Activated T-cell treated with anti-CD3 and anti-CD28 coated beads, Interleukin-2, amount 50 U/mL, for 72 hours (primary cell): ENCODE data around the gene EBF3. TPM values are rescaled to one million over a fixed set of nuclear protein-coding genes. Genes with fewer than 3 reads are reported as not detected.

Experiments used
- ATAC-seq, 2 donors: fragments of 150-1000 bp; cut with Tn5 transposase; replicated peaks in 1 of 2; 2 replicates each; pipeline ENCODE4 v1.10.0; 2021; ENCODE audit warnings: moderate library complexity in 2 of 2, mild to moderate bottlenecking in 1 of 2
- DNase-seq, 2 donors: peaks; one replicate each; pipeline ENCODE4 v3.0.0; 2021 to 2022; ENCODE audit warnings: mixed read lengths in 1 of 2
- H3K27ac Mint-ChIP-seq: one replicate; pipeline ENCODE4 v1.8.0; 2022; ENCODE audit warnings: mild to moderate bottlenecking, moderate library complexity, mixed read lengths
- H3K27me3 Mint-ChIP-seq: one replicate; pipeline ENCODE4 v1.8.0; 2022; ENCODE audit warnings: low read depth, mixed read lengths
- H3K36me3 Mint-ChIP-seq, 2 donors: one replicate each; pipeline ENCODE4 v1.8.0; 2022; ENCODE audit warnings: mixed read lengths in 2 of 2, mild to moderate bottlenecking in 1 of 2; ENCODE audit not compliant: insufficient read depth in 2 of 2
- H3K4me1 Mint-ChIP-seq: one replicate; pipeline ENCODE4 v1.8.0; 2022; ENCODE audit warnings: low read depth, mixed read lengths
- H3K4me3 Mint-ChIP-seq, 2 donors: one replicate each; pipeline ENCODE4 v1.8.0; 2022; ENCODE audit warnings: mild to moderate bottlenecking in 2 of 2, mixed read lengths in 2 of 2, moderate library complexity in 2 of 2
- H3K9me3 Mint-ChIP-seq, 2 donors: one replicate each; pipeline ENCODE4 v1.8.0; 2022; ENCODE audit warnings: mixed read lengths in 2 of 2
- total RNA-seq, 2 donors: library from RNA; stranded (reverse); gene quantifications; one replicate each; pipeline ENCODE4 v1.2.3, GENCODE V29; 2022

The EBF3 gene
- total RNA-seq, 2 donors from 2014 or later = not detected

DNA sequence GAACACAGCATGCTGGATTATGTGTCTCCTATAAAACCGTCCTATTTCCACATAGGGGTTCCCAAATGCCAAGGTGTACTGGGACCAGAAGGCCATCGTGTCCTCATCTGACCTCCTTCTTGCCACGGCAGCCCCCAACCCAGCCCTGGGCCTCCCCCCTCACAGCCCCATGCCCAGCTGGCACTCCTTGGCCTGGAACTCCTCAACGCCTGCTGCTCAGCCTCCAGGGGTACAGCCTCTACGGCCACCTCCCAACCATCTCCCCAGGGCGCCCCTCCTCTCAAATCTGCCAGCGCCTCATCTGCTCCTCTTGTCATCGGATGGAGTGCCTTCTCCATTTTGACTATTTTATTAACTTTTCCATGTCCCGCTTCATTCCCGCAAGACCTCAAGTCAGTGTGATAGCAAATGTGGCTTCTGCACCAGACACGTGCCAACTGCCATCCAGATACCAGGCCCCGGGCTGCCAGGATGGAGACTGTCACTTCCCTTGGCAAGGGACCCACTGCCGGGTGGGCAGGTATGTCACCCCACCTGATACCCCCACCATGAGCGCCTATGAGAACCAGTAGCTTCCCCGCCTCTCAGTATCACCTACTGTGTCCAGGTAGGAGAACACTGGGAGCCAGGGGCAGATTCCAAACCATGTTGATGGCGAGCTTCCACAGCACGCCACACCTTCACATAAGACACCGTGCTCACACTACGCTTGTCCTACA, 106.7 kb downstream of the EBF3 start:
- H3K27ac Mint-ChIP-seq = no peak overlapping the region
- H3K4me3 Mint-ChIP-seq = no peak overlapping the region
- no peaks in the 10 kb centered on the region for H3K36me3 Mint-ChIP-seq
- peaks cover 9% of the 10 kb centered on the region for H3K27me3 Mint-ChIP-seq
- ATAC-seq = no peak
- H3K4me1 Mint-ChIP-seq = no peaks in the 10 kb centered on the region
- no peaks in the 10 kb centered on the region for H3K9me3 Mint-ChIP-seq
- no peak for DNase-seq

DNA sequence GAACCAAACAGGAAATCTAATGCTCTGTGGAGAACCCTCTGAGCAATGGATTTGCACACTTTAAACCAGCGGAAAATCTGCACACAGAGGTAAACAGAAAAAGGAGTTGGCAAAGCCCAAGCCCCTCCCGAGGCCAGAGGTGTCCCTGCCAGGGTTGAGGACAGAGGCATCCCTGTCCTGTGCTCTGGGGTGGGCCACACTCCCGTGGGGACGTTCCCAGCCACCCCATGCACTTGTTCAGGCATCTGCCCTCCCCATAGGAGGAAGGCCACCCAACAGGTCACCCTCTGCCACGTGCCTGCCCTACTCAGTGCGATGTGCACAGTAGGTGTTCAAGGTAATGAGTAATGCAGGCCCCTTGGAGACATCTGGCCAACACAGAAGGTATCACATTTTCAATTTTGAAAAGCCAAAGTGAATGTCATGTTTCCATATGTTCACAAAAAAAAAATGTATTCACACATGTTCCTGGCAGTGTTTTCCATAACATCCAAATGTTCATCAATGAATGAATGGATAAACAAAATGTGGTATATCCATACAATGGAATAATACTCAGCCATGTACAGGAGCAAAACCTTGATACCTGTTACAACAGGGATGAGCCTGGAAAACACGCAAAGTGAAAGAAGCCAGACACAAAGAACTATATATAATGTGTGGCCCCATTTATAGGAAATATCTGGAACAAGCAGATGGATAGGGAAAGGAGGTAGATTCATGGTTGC, 108.1 kb downstream of the EBF3 start:
- Mint-ChIP-seq H3K36me3 (no peaks in the 10 kb centered on the region), H3K27ac (no peak overlapping the region), H3K27me3 (peaks cover 9% of the 10 kb centered on the region), H3K4me3 (no peak overlapping the region), H3K9me3 (no peaks in the 10 kb centered on the region), H3K4me1 (no peaks in the 10 kb centered on the region)
- DNase-seq (no peak), ATAC-seq (no peak)

DNA sequence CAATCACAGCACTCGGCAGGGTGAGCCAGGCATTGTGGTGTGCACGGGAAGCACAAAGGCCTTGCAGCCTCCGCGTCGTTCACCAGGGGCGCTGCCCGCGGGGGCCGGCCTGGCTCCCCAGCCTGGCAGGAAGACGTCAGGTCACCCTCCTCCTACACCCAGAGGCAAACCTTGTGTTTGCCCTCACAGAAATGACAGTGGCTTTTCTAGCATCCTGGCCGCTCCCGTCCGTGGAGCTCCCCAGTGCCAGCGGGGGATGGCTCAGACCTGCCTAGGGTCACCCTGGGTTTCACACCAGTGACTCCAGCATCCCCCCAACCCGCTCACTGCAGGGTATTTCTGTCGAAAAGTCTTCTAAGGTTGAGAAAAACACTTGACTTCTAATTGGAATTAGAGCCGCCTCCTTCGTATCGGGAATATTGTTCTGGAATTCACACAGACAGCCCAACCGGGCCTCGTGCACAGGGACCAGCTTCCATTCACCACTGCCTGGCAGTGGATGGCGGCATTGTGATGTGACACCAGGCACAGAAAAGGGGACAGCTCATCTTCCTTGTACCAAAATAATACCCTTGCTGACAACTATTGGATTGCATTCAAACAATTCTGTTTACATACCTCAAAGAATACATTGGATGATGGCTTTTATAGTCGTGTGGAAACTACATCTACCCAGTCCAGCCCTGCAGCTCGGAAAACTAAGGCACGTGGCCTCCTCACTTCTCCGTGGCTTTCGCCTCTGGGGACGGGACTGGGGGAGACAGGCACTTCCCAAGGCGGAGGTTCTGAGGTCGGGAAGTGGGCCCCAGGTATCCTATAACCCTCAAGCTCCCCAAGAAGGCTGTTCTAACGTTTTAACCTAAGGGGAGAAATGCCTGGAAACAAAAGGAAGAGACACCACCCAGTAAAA, 109.0 kb downstream of the EBF3 start:
- peaks cover 9% of the 10 kb centered on the region for H3K27me3 Mint-ChIP-seq
- H3K4me3 Mint-ChIP-seq = no peak overlapping the region
- DNase-seq = no peak
- H3K9me3 Mint-ChIP-seq = no peaks in the 10 kb centered on the region
- H3K4me1 Mint-ChIP-seq = no peaks in the 10 kb centered on the region
- ATAC-seq = no peak
- no peak overlapping the region for H3K27ac Mint-ChIP-seq
- H3K36me3 Mint-ChIP-seq = no peaks in the 10 kb centered on the region

DNA sequence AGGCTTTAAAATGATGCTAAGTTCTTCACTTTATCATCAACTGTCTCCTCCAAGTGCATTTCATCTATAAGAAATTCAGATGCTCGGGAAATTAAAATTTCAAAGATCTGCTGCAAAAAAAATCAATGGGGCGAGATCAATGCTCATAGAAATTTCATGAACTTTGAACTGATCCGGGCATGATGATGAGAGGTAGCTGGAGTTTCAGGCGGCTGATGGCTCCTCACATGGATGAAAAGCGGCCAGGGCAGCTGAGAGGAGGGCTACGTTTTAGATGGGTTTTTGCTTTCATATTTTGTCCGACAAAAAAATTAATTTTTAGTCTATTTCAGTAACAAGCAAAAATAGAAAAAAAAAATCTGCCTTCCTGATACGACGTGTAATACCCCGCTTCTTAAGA, 109.9 kb downstream of the EBF3 start:
- Mint-ChIP-seq H3K27ac (no peak overlapping the region), H3K27me3 (peaks cover 9% of the 10 kb centered on the region), H3K4me1 (no peaks in the 10 kb centered on the region), H3K4me3 (no peak overlapping the region), H3K36me3 (no peaks in the 10 kb centered on the region), H3K9me3 (no peaks in the 10 kb centered on the region)
- DNase-seq (no peak), ATAC-seq (no peak)

DNA sequence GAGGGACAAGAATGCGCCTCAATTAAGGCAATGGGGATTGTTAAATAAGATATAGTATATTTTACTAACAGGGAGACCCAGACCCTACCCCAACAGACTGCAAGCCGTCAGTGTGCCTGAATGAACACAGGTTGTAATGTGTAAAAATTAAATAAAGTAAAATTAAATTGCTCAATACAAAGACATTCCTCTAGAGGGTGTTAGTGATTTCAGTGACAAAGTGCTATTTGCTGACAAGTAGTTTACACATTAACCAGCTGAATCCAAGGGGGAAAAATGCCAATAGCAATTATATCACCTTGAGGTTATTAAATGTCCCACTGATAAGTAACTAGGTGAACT, 110.5 kb downstream of the EBF3 start:
- H3K27me3 Mint-ChIP-seq = peaks cover 9% of the 10 kb centered on the region
- H3K36me3 Mint-ChIP-seq = no peaks in the 10 kb centered on the region
- no peaks in the 10 kb centered on the region for H3K9me3 Mint-ChIP-seq
- DNase-seq = no peak
- no peak overlapping the region for H3K4me3 Mint-ChIP-seq
- no peak overlapping the region for H3K27ac Mint-ChIP-seq
- H3K4me1 Mint-ChIP-seq = no peaks in the 10 kb centered on the region
- no peak for ATAC-seq

DNA sequence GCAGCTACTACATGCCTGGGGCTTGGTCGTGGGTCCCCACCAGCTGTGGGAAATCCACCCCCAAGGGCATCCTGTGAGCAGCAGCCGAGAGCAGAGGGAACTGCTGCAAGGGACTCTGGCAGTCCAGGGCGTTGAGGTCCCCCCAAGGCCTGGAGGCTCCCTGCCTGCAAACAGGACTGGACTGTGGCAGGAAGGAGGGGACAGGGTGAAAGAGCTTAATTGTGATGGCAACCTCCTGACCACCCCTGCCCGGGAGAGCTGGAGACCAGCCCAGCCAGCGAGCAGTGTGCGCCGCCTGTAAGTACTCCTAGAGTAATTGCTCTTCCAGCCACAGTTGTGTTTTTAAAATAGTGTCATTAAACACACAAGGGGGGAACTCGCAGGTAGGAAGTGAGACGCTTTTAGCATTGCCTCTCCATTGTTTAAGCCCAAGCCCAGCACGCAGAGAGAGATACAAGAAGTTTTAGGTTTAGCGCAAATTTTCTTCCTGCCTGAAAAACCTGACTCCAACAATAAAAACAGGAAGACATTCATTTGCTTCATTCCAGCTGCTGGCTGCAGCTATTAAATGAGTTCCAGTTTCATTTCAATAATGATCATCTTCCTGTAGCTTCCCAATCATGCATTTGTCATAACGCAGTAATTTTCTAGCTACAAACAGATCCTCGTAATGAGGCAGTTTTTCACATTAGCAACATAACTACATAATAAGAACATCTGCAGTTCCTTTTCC, 111.1 kb downstream of the EBF3 start:
- ATAC-seq (no peak), DNase-seq (no peak)
- Mint-ChIP-seq H3K4me1 (no peaks in the 10 kb centered on the region), H3K36me3 (no peaks in the 10 kb centered on the region), H3K27ac (no peak overlapping the region), H3K4me3 (no peak overlapping the region), H3K9me3 (no peaks in the 10 kb centered on the region), H3K27me3 (peaks cover 9% of the 10 kb centered on the region)

DNA sequence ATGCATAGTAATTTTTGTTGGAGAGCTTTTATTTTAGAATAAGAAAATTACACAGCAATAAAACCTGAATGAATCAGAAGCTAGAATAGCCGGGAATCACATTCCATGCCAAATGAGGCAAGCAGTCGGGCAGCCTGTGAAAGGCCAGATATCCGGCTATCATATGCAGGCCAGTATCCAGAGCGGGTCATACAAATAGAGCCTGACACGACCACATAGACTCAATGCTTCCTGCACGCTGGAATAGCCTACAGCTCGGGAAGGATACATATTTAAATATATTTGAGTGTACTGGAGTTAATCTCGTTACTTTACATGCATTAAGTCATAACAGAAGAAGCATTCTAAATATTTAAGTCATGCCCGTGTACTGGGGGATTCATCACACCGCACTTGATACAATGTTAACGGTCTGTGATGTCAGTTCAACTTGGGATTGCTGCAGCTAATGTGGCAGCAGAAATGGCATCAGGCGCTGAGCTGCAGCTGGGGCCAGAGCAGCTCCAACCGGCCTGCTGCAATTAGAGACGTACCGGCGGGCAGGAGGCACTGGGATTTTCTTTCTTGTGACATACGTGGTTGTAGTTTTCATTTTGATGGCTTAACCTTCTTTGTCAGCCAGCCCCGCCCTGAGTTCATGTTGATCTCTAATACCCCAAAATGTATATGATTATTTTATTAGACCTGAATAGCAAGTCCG, 112.0 kb downstream of the EBF3 start:
- ATAC-seq (no peak), DNase-seq (no peak)
- Mint-ChIP-seq H3K4me1 (no peaks in the 10 kb centered on the region), H3K4me3 (no peak overlapping the region), H3K27me3 (peaks cover 9% of the 10 kb centered on the region), H3K9me3 (no peaks in the 10 kb centered on the region), H3K36me3 (no peaks in the 10 kb centered on the region), H3K27ac (no peak overlapping the region)

DNA sequence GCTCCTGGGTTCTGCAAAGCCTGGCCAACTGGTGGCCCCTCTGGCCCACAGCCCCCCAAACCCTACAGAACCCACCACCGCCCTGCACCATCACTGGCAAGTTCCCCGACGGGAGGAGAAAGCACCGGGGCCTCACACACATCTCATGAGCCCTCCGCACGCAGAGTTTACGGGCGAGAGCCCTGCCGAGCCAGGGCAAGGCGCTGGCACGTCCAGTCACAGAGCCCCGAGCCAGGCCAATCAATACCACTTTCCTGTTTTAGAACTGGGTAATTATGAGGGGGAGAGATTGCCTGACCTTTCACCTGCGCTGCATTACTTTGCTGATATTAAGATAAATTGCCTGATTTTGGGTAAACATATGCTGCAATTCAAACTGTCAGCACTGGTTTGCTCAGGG, 113.3 kb downstream of the EBF3 start:
- Mint-ChIP-seq H3K4me1 (no peaks in the 10 kb centered on the region), H3K27ac (no peak overlapping the region), H3K27me3 (peaks cover 9% of the 10 kb centered on the region)

DNA sequence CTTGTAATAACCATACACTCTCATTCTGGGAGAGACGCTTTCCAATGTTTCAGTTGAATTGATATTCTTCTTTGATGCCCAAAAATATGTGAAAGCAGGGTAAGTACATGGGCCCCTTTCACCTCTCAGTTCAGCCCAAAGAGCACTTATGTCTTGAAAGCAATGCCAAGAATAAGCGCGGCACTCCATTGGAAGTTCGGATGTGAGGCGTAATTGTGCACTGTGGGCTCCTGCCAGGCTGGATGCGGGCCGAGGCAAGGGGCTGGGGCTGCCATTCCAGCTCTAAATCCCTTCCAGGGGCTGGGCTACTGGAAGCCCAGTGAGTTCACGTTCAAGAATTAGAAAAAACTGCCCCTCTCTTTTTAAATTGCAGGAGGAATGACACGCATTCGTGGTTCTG, 113.8 kb downstream of the EBF3 start:
- Mint-ChIP-seq H3K4me3 (no peak overlapping the region), H3K27ac (no peak overlapping the region), H3K27me3 (peaks cover 9% of the 10 kb centered on the region), H3K9me3 (no peaks in the 10 kb centered on the region), H3K4me1 (no peaks in the 10 kb centered on the region), H3K36me3 (no peaks in the 10 kb centered on the region)
- no peak for DNase-seq
- ATAC-seq = no peak

More for the DNA sequence above, 113.3 kb downstream of the EBF3 start:
- H3K4me3 Mint-ChIP-seq = no peak overlapping the region
- no peaks in the 10 kb centered on the region for H3K36me3 Mint-ChIP-seq
- DNase-seq (no peak), ATAC-seq (no peak)
- H3K9me3 Mint-ChIP-seq = no peaks in the 10 kb centered on the region

DNA sequence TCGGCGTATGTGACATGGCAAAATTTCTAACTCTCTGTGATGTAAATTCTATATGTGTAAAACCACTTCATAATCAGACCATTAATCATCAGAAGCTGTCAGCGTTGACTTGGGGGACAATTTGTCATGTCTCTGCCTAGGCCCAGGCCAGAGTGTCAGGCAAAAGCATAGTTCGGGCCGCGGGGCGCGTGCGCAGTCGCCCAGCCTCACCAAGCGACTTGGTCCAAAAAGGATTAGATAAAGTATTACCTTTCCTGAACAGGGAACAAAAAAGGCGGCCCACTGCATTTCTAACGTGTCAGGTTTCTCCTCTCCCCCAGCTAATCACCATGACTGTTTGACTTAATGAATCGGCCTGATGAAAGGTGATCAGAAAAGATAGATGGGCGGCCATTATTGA, 114.2 kb downstream of the EBF3 start:
- H3K4me1 Mint-ChIP-seq = no peaks in the 10 kb centered on the region
- ATAC-seq = no peak
- no peaks in the 10 kb centered on the region for H3K9me3 Mint-ChIP-seq
- no peak overlapping the region for H3K27ac Mint-ChIP-seq
- peaks cover 9% of the 10 kb centered on the region for H3K27me3 Mint-ChIP-seq
- no peak overlapping the region for H3K4me3 Mint-ChIP-seq
- DNase-seq = no peak
- H3K36me3 Mint-ChIP-seq = no peaks in the 10 kb centered on the region

DNA sequence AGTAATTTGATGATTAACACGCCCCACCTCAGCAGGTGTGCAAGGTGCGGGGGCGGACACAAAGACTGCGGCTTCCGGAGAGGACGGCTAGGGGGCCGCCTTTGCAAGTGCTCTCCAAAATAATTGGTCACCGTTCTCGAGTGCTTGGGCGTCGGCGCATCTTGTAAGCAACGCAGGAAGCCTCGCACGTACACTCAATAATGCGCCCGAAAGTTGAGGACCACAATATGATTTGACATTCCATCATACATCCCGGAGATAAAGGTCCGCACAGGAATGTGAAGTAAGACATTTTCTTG, 114.7 kb downstream of the EBF3 start:
- ATAC-seq (no peak), DNase-seq (no peak)
- peaks cover 9% of the 10 kb centered on the region for H3K27me3 Mint-ChIP-seq
- H3K4me3 Mint-ChIP-seq = no peak overlapping the region
- no peaks in the 10 kb centered on the region for H3K36me3 Mint-ChIP-seq
- H3K27ac Mint-ChIP-seq = no peak overlapping the region
- no peaks in the 10 kb centered on the region for H3K4me1 Mint-ChIP-seq
- no peaks in the 10 kb centered on the region for H3K9me3 Mint-ChIP-seq

DNA sequence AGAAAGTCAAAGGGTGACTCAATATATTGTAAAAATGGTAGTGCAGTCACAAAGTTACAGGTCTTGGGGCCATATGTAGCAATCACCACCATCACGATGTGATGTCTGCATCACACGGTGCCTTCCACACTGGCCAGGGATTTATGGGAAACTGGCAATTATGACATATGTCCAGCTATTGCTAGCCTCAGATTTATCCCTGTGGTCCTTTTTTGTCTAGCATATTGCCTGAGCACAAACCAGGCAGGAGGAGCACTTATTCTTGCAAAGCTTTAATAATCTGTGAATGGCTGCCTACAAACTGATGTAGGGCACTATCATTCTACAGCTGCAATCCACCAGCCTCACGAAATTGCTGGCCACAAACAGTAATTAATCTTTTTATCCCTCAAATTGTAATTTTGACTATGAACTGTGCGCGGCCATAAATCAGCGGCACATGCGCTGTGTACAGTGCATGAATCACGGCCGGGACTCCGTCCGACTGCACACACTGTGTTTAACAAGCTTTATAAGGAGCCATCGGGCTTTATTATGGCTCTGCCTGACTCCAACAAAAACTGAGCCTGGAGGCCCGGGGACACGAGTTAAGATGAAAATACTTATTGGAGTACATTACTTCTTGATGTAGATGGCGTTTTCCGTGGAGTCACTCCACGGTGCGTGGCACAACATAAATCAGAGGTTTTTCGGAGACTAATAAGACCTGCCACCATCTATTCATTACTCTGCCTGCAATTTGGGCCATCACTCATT, 115.2 kb downstream of the EBF3 start:
- no peak for ATAC-seq
- H3K4me3 Mint-ChIP-seq = no peak overlapping the region
- no peaks in the 10 kb centered on the region for H3K4me1 Mint-ChIP-seq
- no peaks in the 10 kb centered on the region for H3K36me3 Mint-ChIP-seq
- no peak overlapping the region for H3K27ac Mint-ChIP-seq
- no peaks in the 10 kb centered on the region for H3K9me3 Mint-ChIP-seq
- H3K27me3 Mint-ChIP-seq = peaks cover 3% of the 10 kb centered on the region
- no peak for DNase-seq
